ENCODE data around the gene REXO5. TPM values are rescaled to one million over a fixed set of nuclear protein-coding genes. Genes with fewer than 3 reads are reported as not detected.

Gene REXO5
- total and polyA plus RNA-seq, 4 donors: 10.8 to 12.7 (median 11.5) TPM

GRCh38 chr16:20768121-20768520, 38.2 kb upstream of the REXO5 start:
- H3K4me1 ChIP-seq (ENCODE audit: control insufficient read depth, insufficient read depth, low read length): no peaks in the 10 kb centered on the region
- no peak overlapping the region for H3K27ac ChIP-seq (ENCODE audit: low read depth, low read length)
- WGBS (ENCODE audit: insufficient coverage): no CpG with 5 or more reads among the region's 1 CpG
- H3K9me3 ChIP-seq (ENCODE audit: control insufficient read depth, insufficient read depth, low read length): no peaks in the 10 kb centered on the region
- H3K36me3 ChIP-seq (ENCODE audit: control insufficient read depth, insufficient read depth, low read length): no peaks in the 10 kb centered on the region
- no peak overlapping the region for H3K4me3 ChIP-seq (ENCODE audit: low read depth, low read length)
- no peaks in the 10 kb centered on the region for H3K27me3 ChIP-seq (ENCODE audit: control insufficient read depth, insufficient read depth, low read length)
- no peak for DNase-seq (ENCODE audit: low read depth in 4 of 6, low spot score in 6 of 6)

- Histone ChIP-seq H3K9me3 (ENCODE audit: control insufficient read depth, insufficient read depth, low read length) (no peaks in the 10 kb centered on the region), H3K36me3 (ENCODE audit: control insufficient read depth, insufficient read depth, low read length) (no peaks in the 10 kb centered on the region), H3K27ac (ENCODE audit: low read depth, low read length) (no peak overlapping the region), H3K27me3 (ENCODE audit: control insufficient read depth, insufficient read depth, low read length) (no peaks in the 10 kb centered on the region), H3K4me3 (ENCODE audit: low read depth, low read length) (no peak overlapping the region), H3K4me1 (ENCODE audit: control insufficient read depth, insufficient read depth, low read length) (no peaks in the 10 kb centered on the region)
- WGBS (ENCODE audit: insufficient coverage): no CpG with 5 or more reads among the region's 1 CpG
- peak in 1 of 6 donors; percentile 26 for DNase-seq (ENCODE audit: low read depth in 4 of 6, low spot score in 6 of 6)
These were observed 37.5 kb upstream of the REXO5 start for GRCh38 chr16:20768818-20769217.

- DNase-seq (ENCODE audit: low read depth in 4 of 6, low spot score in 6 of 6): no peak
- WGBS (ENCODE audit: insufficient coverage): 100% methylated on average over 1 of the region's 3 CpGs
- Histone ChIP-seq H3K27me3 (ENCODE audit: control insufficient read depth, insufficient read depth, low read length) (no peaks in the 10 kb centered on the region), H3K27ac (ENCODE audit: low read depth, low read length) (no peak overlapping the region), H3K36me3 (ENCODE audit: control insufficient read depth, insufficient read depth, low read length) (no peaks in the 10 kb centered on the region), H3K9me3 (ENCODE audit: control insufficient read depth, insufficient read depth, low read length) (no peaks in the 10 kb centered on the region), H3K4me1 (ENCODE audit: control insufficient read depth, insufficient read depth, low read length) (no peaks in the 10 kb centered on the region), H3K4me3 (ENCODE audit: low read depth, low read length) (no peak overlapping the region)
These were observed 32.6 kb upstream of the REXO5 start for GRCh38 chr16:20773679-20774078.

- DNase-seq (ENCODE audit: low read depth in 4 of 6, low spot score in 6 of 6): peak in 1 of 6 donors; percentile 15
- WGBS (ENCODE audit: insufficient coverage): 34% methylated on average over 3 of the region's 7 CpGs
- H3K27ac ChIP-seq (ENCODE audit: low read depth, low read length): no peak overlapping the region
- no peaks in the 10 kb centered on the region for H3K4me1 ChIP-seq (ENCODE audit: control insufficient read depth, insufficient read depth, low read length)
- no peaks in the 10 kb centered on the region for H3K36me3 ChIP-seq (ENCODE audit: control insufficient read depth, insufficient read depth, low read length)
- H3K9me3 ChIP-seq (ENCODE audit: control insufficient read depth, insufficient read depth, low read length): no peaks in the 10 kb centered on the region
- no peaks in the 10 kb centered on the region for H3K27me3 ChIP-seq (ENCODE audit: control insufficient read depth, insufficient read depth, low read length)
- no peak overlapping the region for H3K4me3 ChIP-seq (ENCODE audit: low read depth, low read length)
These were observed 31.5 kb upstream of the REXO5 start for GRCh38 chr16:20774703-20775362.

GRCh38 chr16:20781697-20782096, 24.6 kb upstream of the REXO5 start:
- Histone ChIP-seq H3K36me3 (ENCODE audit: control insufficient read depth, insufficient read depth, low read length) (no peaks in the 10 kb centered on the region), H3K9me3 (ENCODE audit: control insufficient read depth, insufficient read depth, low read length) (no peaks in the 10 kb centered on the region), H3K4me3 (ENCODE audit: low read depth, low read length) (no peak overlapping the region), H3K27ac (ENCODE audit: low read depth, low read length) (no peak overlapping the region), H3K27me3 (ENCODE audit: control insufficient read depth, insufficient read depth, low read length) (no peaks in the 10 kb centered on the region), H3K4me1 (ENCODE audit: control insufficient read depth, insufficient read depth, low read length) (no peaks in the 10 kb centered on the region)
- WGBS (ENCODE audit: insufficient coverage): no CpG with 5 or more reads among the region's 1 CpG
- no peak for DNase-seq (ENCODE audit: low read depth in 4 of 6, low spot score in 6 of 6)

- Histone ChIP-seq H3K4me3 (ENCODE audit: low read depth, low read length) (no peak overlapping the region), H3K27me3 (ENCODE audit: control insufficient read depth, insufficient read depth, low read length) (no peaks in the 10 kb centered on the region), H3K27ac (ENCODE audit: low read depth, low read length) (no peak overlapping the region), H3K9me3 (ENCODE audit: control insufficient read depth, insufficient read depth, low read length) (no peaks in the 10 kb centered on the region), H3K4me1 (ENCODE audit: control insufficient read depth, insufficient read depth, low read length) (no peaks in the 10 kb centered on the region), H3K36me3 (ENCODE audit: control insufficient read depth, insufficient read depth, low read length) (no peaks in the 10 kb centered on the region)
- WGBS (ENCODE audit: insufficient coverage): 100% methylated on average over 1 of the region's 2 CpGs
- no peak for DNase-seq (ENCODE audit: low read depth in 4 of 6, low spot score in 6 of 6)
These were observed 23.9 kb upstream of the REXO5 start for GRCh38 chr16:20782470-20782869.

GRCh38 chr16:20784204-20784603, 22.1 kb upstream of the REXO5 start:
- Histone ChIP-seq H3K4me3 (ENCODE audit: low read depth, low read length) (no peak overlapping the region), H3K9me3 (ENCODE audit: control insufficient read depth, insufficient read depth, low read length) (no peaks in the 10 kb centered on the region)

GRCh38 chr16:20789130-20789529, 17.2 kb upstream of the REXO5 start:
- Histone ChIP-seq H3K4me3 (ENCODE audit: low read depth, low read length) (no peak overlapping the region), H3K36me3 (ENCODE audit: control insufficient read depth, insufficient read depth, low read length) (no peaks in the 10 kb centered on the region), H3K27me3 (ENCODE audit: control insufficient read depth, insufficient read depth, low read length) (no peaks in the 10 kb centered on the region), H3K9me3 (ENCODE audit: control insufficient read depth, insufficient read depth, low read length) (no peaks in the 10 kb centered on the region), H3K27ac (ENCODE audit: low read depth, low read length) (no peak overlapping the region), H3K4me1 (ENCODE audit: control insufficient read depth, insufficient read depth, low read length) (no peaks in the 10 kb centered on the region)
- DNase-seq (ENCODE audit: low read depth in 4 of 6, low spot score in 6 of 6): no peak

More at GRCh38 chr16:20784204-20784603, 22.1 kb upstream of the REXO5 start:
- H3K36me3 ChIP-seq (ENCODE audit: control insufficient read depth, insufficient read depth, low read length): no peaks in the 10 kb centered on the region
- H3K4me1 ChIP-seq (ENCODE audit: control insufficient read depth, insufficient read depth, low read length): no peaks in the 10 kb centered on the region
- no peak for DNase-seq (ENCODE audit: low read depth in 4 of 6, low spot score in 6 of 6)
- no peaks in the 10 kb centered on the region for H3K27me3 ChIP-seq (ENCODE audit: control insufficient read depth, insufficient read depth, low read length)
- no peak overlapping the region for H3K27ac ChIP-seq (ENCODE audit: low read depth, low read length)

GRCh38 chr16:20791923-20792612, 14.3 kb upstream of the REXO5 start:
- 96% methylated on average over 2 of the region's 5 CpGs for WGBS (ENCODE audit: insufficient coverage)
- Histone ChIP-seq H3K36me3 (ENCODE audit: control insufficient read depth, insufficient read depth, low read length) (no peaks in the 10 kb centered on the region), H3K27me3 (ENCODE audit: control insufficient read depth, insufficient read depth, low read length) (no peaks in the 10 kb centered on the region), H3K27ac (ENCODE audit: low read depth, low read length) (no peak overlapping the region), H3K4me3 (ENCODE audit: low read depth, low read length) (no peak overlapping the region), H3K4me1 (ENCODE audit: control insufficient read depth, insufficient read depth, low read length) (no peaks in the 10 kb centered on the region), H3K9me3 (ENCODE audit: control insufficient read depth, insufficient read depth, low read length) (no peaks in the 10 kb centered on the region)
- no peak for DNase-seq (ENCODE audit: low read depth in 4 of 6, low spot score in 6 of 6)

- H3K27me3 ChIP-seq (ENCODE audit: control insufficient read depth, insufficient read depth, low read length): no peaks in the 10 kb centered on the region
- H3K4me3 ChIP-seq (ENCODE audit: low read depth, low read length): no peak overlapping the region
- no peaks in the 10 kb centered on the region for H3K9me3 ChIP-seq (ENCODE audit: control insufficient read depth, insufficient read depth, low read length)
- H3K36me3 ChIP-seq (ENCODE audit: control insufficient read depth, insufficient read depth, low read length): peaks cover 6% of the 10 kb centered on the region
- DNase-seq (ENCODE audit: low read depth in 4 of 6, low spot score in 6 of 6): no peak
- 83% methylated on average over 1 of the region's 2 CpGs for whole genome bisulfite sequencing (ENCODE audit: insufficient coverage)
- no peak overlapping the region for H3K27ac ChIP-seq (ENCODE audit: low read depth, low read length)
- H3K4me1 ChIP-seq (ENCODE audit: control insufficient read depth, insufficient read depth, low read length): no peaks in the 10 kb centered on the region
These were observed 8.0 kb upstream of the REXO5 start for GRCh38 chr16:20798364-20798763.
